ENCODE measurements around the gene MTUS2.

Gene MTUS2

GRCh38 chr13:28854657-28855056 is 34.5 kb downstream of the MTUS2 start:
- TF ChIP-seq CTCF (IDR thresholded peaks at IDR 0.05) (no peak), ZFX (IDR thresholded peaks at IDR 0.05; ENCODE audit: borderline replicate concordance) (no peak)
- no peak overlapping the region for H3K27ac ChIP-seq

- TF ChIP-seq CTCF (IDR thresholded peaks at IDR 0.05) (no peak), ZFX (IDR thresholded peaks at IDR 0.05; ENCODE audit: borderline replicate concordance) (no peak)
- H3K27ac ChIP-seq: no peak overlapping the region
Observed at GRCh38 chr13:28856287-28856686, 36.1 kb downstream of the MTUS2 start.

GRCh38 chr13:28859069-28859468 is 38.9 kb downstream of the MTUS2 start:
- no peak overlapping the region for H3K27ac ChIP-seq
- TF ChIP-seq CTCF (IDR thresholded peaks at IDR 0.05) (no peak), ZFX (IDR thresholded peaks at IDR 0.05; ENCODE audit: borderline replicate concordance) (no peak)

- H3K27ac ChIP-seq: no peak overlapping the region
- TF ChIP-seq CTCF (IDR thresholded peaks at IDR 0.05) (no peak), ZFX (IDR thresholded peaks at IDR 0.05; ENCODE audit: borderline replicate concordance) (no peak)
Observed at GRCh38 chr13:28859717-28860116, 39.6 kb downstream of the MTUS2 start.

- H3K27ac ChIP-seq: no peak overlapping the region
- no peak for TF ChIP-seq ZFX (IDR thresholded peaks at IDR 0.05; ENCODE audit: borderline replicate concordance)
- TF ChIP-seq CTCF (IDR thresholded peaks at IDR 0.05): no peak
Observed at GRCh38 chr13:28864544-28864943, 44.4 kb downstream of the MTUS2 start.

GRCh38 chr13:28865149-28865744 is 45.1 kb downstream of the MTUS2 start:
- TF ChIP-seq ZFX (IDR thresholded peaks at IDR 0.05; ENCODE audit: borderline replicate concordance) (no peak), CTCF (IDR thresholded peaks at IDR 0.05) (no peak)
- no peak overlapping the region for H3K27ac ChIP-seq

- no peak overlapping the region for H3K27ac ChIP-seq
- TF ChIP-seq CTCF (IDR thresholded peaks at IDR 0.05) (no peak), ZFX (IDR thresholded peaks at IDR 0.05; ENCODE audit: borderline replicate concordance) (no peak)
Observed at GRCh38 chr13:28865951-28866350, 45.8 kb downstream of the MTUS2 start.

Measured in 22Rv1 (cell line).